HG02571 (cell line): Measurements from ENCODE around the gene RBP5.

Source experiments
- ATAC-seq: cut with Tn5 transposase; IDR thresholded peaks from one replicate; pipeline ENCODE4 v1.9.1; 2021; ENCODE audit warnings: mild to moderate bottlenecking, moderate library complexity; ENCODE audit not compliant: unreplicated experiment

Gene RBP5

GRCh38 chr12:7076493-7076892 lies 52.2 kb downstream of the RBP5 start:
- no peak for ATAC-seq

GRCh38 chr12:7075939-7076338 lies 52.8 kb downstream of the RBP5 start:
- ATAC-seq = no peak

GRCh38 chr12:7075518-7075917 lies 53.2 kb downstream of the RBP5 start:
- ATAC-seq = no peak

GRCh38 chr12:7073946-7074345 lies 54.7 kb downstream of the RBP5 start:
- ATAC-seq = no peak
